Left lung (tissue), 10 donors: ENCODE results near the gene GPRIN1. TPM values are rescaled to one million over a fixed set of nuclear protein-coding genes. Genes with fewer than 3 reads are reported as not detected.

Source experiments
- ATAC-seq: fragments of 200-7000 bp; cut with Tn5 transposase; one replicate; pipeline ENCODE4 v1.9.1; 2020; ENCODE audit warnings: moderate library complexity
- DNase-seq, 4 donors: peaks; one replicate each; pipeline ENCODE4 v3.0.0-alpha.2; 2013 to 2020
- H3K27ac ChIP-seq, 2 donors: fragments of 200-600 bp; sonication (generic) in 1 of 2; one replicate each; pipeline versions ENCODE4 v1.5.0 to v1.8.0; 2020 to 2021
- H3K27me3 ChIP-seq, 2 donors: fragments of 200-600 bp; sonication (generic) in 1 of 2; one replicate each; pipeline versions ENCODE4 v1.5.0 to v1.8.0; 2020 to 2021
- H3K36me3 ChIP-seq, 2 donors: fragments of 200-600 bp; sonication (generic) in 1 of 2; one replicate each; pipeline versions ENCODE4 v1.5.0 to v1.8.0; 2020 to 2021
- H3K4me1 ChIP-seq, 2 donors: fragments of 200-600 bp; one replicate each; pipeline ENCODE4 v1.8.0; 2021
- H3K4me3 ChIP-seq, 2 donors: fragments of 200-600 bp; sonication (generic) in 1 of 2; one replicate each; pipeline versions ENCODE4 v1.5.0 to v1.8.0; 2020 to 2021; ENCODE audit warnings: mild to moderate bottlenecking in 1 of 2
- H3K9me3 ChIP-seq, 2 donors: fragments of 200-600 bp; sonication (generic) in 1 of 2; one replicate each; pipeline versions ENCODE4 v1.5.0 to v1.8.0; 2020 to 2021
- intact Hi-C, 2 donors: fragments of 100-400 bp; cut with DNase I; formaldehyde crosslinking; loops; one replicate each; pipeline versions ENCODE4 v1.11.2 to v1.14.2; 2022
- polyA plus RNA-seq, 6 donors: library from polyadenylated mRNA; unstranded; fragments of 120-200 nt; gene quantifications; one replicate each; pipeline ENCODE4 v1.2.1, GENCODE V29; 2013; ENCODE audit not compliant: insufficient read length in 6 of 6
- total RNA-seq, 2 donors: library from RNA; stranded (reverse); fragmentation: NEBNext Ultra II Directional; extraction: Animal tissue kit (Norgen Biotek cat#: 25700); gene quantifications; one replicate each; pipeline ENCODE4 v1.2.1, GENCODE V29; 2021
- TF ChIP-seq, protein P1 (sequence below), 2 donors: fragments of 200-600 bp; sonication (generic) in 1 of 2; IDR thresholded peaks; one replicate each; pipeline versions ENCODE4 v1.5.0 to v1.8.0; 2021; ENCODE audit warnings: antibody characterized with exemption in 2 of 2
- donor health status: DM: no; HTN: yes; CAD: no.
- donor health status: DM: no; HTN: no; CAD: no.

Gene GPRIN1
- total and polyA plus RNA-seq, 8 donors = 0.70 to 2.6 (median 1.1) TPM

DNA sequence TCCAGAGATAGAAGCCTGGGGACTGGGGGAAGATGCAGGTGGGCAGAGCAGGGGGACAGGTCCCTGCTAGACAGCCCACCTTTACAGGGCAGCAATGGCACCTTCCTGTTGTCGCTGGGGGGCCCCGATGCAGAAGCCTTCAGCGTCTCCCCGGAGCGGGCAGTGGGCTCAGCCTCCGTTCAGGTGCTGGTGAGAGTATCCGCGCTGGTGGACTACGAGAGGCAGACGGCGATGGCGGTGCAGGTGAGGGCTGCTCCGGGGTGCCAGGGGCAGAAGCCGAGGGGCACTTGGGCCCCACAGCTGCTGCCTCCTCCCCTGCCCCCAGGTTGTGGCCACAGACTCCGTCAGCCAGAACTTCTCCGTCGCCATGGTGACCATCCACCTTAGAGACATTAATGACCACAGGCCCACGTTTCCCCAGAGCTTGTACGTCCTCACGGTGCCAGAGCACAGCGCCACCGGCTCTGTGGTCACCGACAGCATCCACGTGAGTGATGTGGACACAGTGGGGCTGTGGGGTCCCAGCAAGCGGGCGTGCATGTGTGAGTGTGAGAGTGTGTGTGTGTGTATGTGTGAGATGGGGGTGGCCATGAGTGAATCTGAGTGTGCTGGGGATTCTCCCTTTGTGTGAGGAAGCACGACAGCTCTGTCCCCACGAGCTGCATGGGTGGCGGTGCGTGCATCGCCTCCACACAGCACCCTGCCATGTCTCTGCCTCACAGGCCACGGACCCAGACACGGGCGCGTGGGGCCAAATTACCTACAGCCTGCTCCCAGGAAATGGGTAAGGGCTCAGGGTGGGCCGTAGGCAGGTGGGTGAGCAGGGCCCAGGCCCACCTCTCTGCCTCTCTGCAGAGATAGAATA, 32.4 kb downstream of the GPRIN1 start:
- H3K9me3 ChIP-seq = no peaks in the 10 kb centered on the region
- intact Hi-C loops = no loop called here
- peak in 1 of 4 donors; percentile 78 for DNase-seq
- H3K4me1 ChIP-seq = no peaks in the 10 kb centered on the region
- no peaks in the 10 kb centered on the region for H3K36me3 ChIP-seq
- no peak overlapping the region for H3K27ac ChIP-seq
- no peak overlapping the region for H3K4me3 ChIP-seq
- no peak for ATAC-seq
- TF ChIP-seq, protein P1, sequence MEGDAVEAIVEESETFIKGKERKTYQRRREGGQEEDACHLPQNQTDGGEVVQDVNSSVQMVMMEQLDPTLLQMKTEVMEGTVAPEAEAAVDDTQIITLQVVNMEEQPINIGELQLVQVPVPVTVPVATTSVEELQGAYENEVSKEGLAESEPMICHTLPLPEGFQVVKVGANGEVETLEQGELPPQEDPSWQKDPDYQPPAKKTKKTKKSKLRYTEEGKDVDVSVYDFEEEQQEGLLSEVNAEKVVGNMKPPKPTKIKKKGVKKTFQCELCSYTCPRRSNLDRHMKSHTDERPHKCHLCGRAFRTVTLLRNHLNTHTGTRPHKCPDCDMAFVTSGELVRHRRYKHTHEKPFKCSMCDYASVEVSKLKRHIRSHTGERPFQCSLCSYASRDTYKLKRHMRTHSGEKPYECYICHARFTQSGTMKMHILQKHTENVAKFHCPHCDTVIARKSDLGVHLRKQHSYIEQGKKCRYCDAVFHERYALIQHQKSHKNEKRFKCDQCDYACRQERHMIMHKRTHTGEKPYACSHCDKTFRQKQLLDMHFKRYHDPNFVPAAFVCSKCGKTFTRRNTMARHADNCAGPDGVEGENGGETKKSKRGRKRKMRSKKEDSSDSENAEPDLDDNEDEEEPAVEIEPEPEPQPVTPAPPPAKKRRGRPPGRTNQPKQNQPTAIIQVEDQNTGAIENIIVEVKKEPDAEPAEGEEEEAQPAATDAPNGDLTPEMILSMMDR (IDR thresholded peaks at IDR 0.05) = no peak
- H3K27me3 ChIP-seq = peaks cover 0 to 8% of the 10 kb centered on the region in 2 donors

DNA sequence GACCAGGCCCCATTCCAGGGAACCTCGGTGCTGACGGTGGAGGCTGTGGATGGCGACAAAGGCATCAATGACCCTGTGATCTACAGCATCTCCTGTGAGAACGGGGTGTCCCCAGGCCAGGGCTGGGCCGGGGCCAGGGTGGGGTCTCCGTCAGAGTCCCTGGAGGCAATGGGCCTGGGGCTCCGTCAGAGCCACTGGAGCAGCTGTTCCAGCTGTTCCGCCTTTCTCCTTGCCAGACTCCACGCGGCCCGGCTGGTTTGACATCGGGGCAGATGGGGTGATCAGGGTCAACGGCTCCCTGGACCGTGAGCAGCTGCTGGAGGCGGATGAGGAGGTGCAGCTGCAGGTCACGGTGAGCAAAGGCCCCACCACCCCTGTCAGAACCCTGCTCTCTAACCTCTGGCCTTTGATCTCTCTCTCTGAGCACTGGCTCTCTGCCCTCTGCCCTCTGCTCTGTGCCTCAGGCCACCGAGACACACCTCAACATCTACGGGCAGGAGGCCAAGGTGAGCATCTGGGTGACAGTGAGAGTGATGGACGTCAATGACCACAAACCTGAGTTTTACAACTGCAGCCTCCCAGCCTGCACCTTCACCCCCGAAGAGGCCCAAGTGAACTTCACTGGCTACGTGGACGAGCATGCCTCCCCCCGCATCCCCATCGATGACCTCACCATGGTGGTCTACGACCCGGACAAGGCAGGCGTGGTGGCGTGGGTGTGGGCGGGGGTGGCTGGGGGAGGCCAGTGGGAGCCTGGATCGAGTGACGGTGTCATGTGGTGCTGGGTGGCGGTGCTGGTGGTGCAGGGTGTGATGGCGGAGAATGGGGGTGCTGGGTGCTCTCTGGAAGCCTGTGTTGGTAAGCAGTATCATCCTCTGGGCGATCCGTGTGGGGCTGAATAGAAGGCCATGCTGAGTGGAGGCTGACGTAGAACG, 34.2 kb downstream of the GPRIN1 start:
- peaks cover 0 to 26% of the 10 kb centered on the region in 2 donors for H3K27me3 ChIP-seq
- no peak overlapping the region for H3K27ac ChIP-seq
- H3K4me3 ChIP-seq = no peak overlapping the region
- ATAC-seq (no peak), DNase-seq (peak in 1 of 4 donors; percentile 73)
- TF ChIP-seq, protein P1 (IDR thresholded peaks at IDR 0.05) = no peak
- H3K9me3 ChIP-seq = no peaks in the 10 kb centered on the region
- no peaks in the 10 kb centered on the region for H3K4me1 ChIP-seq
- intact Hi-C loops = no loop called here
- H3K36me3 ChIP-seq = no peaks in the 10 kb centered on the region

DNA sequence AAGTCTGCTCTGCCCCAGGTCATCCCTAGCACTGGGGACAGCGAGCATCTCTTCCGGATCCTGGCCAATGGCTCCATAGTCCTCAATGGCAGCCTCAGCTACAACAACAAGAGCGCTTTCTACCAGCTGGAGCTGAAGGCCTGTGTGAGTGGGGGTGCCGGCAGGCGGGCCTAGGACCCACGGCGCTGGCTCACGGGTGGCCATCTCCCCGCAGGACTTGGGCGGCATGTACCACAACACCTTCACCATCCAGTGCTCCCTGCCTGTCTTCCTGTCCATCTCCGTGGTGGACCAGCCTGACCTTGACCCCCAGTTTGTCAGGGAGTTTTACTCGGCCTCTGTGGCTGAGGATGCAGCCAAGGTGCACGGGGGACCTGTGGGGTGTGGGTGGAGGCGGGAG, 34.9 kb downstream of the GPRIN1 start:
- intact Hi-C loops = no loop called here
- H3K4me1 ChIP-seq = no peaks in the 10 kb centered on the region
- no peaks in the 10 kb centered on the region for H3K9me3 ChIP-seq
- no peak for DNase-seq
- H3K36me3 ChIP-seq = no peaks in the 10 kb centered on the region
- H3K4me3 ChIP-seq = no peak overlapping the region
- TF ChIP-seq, protein P1 (IDR thresholded peaks at IDR 0.05) = no peak
- peaks cover 0 to 31% of the 10 kb centered on the region in 2 donors for H3K27me3 ChIP-seq
- ATAC-seq = no peak
- no peak overlapping the region for H3K27ac ChIP-seq

DNA sequence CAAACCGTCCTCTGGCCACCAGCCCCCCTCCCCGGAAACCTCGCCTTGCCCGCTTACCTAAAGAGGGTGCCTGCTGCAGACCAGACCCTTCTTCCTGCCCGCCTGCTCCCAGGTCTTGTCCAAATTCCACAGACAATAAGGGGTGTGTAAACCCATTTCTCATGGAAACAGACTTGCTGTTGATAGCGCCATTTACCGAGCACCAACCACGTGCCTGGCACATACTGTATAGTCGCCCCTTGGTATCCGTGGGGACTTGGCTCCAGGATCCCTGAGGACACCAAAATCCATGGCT, 35.7 kb downstream of the GPRIN1 start:
- Histone ChIP-seq H3K27ac (no peak overlapping the region), H3K4me3 (no peak overlapping the region), H3K9me3 (no peaks in the 10 kb centered on the region), H3K27me3 (peaks cover 0 to 31% of the 10 kb centered on the region in 2 donors), H3K36me3 (no peaks in the 10 kb centered on the region), H3K4me1 (no peaks in the 10 kb centered on the region)
- TF ChIP-seq, protein P1 (IDR thresholded peaks at IDR 0.05) = no peak
- intact Hi-C loops = no loop called here
- DNase-seq (no peak), ATAC-seq (no peak)
